Activated CD8-positive, alpha-beta memory T cell treated with anti-CD3 and anti-CD28 coated beads for 24 hours (primary cell): ENCODE measurements around the gene MMP15.

Source experiments
- DNase-seq: peaks from one replicate; pipeline ENCODE4 v3.0.0-alpha.2; 2020

MMP15 gene

GRCh38 chr16:58035356-58036170 lies 10.0 kb downstream of the MMP15 start:
- DNase-seq = no peak

- no peak for DNase-seq
Observed at GRCh38 chr16:58036943-58037342, 11.4 kb downstream of the MMP15 start.

- no peak for DNase-seq
Observed at GRCh38 chr16:58037365-58038057, 12.0 kb downstream of the MMP15 start.

- no peak for DNase-seq
Observed at GRCh38 chr16:58038219-58038641, 12.7 kb downstream of the MMP15 start.

- no peak for DNase-seq
Observed at GRCh38 chr16:58039829-58040495, 14.4 kb downstream of the MMP15 start.

DNA sequence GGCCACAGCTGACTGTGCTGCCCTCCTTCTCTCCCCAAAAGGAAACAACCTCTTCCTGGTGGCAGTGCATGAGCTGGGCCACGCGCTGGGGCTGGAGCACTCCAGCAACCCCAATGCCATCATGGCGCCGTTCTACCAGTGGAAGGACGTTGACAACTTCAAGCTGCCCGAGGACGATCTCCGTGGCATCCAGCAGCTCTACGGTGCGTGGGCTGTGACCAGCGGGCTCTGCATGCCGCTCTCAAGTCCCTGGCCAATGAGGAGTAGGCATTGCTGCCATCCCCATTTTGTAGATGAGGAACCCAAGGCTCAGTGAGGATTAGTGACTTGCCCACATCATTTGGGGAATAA lies 14.9 kb downstream of the MMP15 start:
- no peak for DNase-seq

- no peak for DNase-seq
Observed at GRCh38 chr16:58040945-58041627, 15.5 kb downstream of the MMP15 start.

DNA sequence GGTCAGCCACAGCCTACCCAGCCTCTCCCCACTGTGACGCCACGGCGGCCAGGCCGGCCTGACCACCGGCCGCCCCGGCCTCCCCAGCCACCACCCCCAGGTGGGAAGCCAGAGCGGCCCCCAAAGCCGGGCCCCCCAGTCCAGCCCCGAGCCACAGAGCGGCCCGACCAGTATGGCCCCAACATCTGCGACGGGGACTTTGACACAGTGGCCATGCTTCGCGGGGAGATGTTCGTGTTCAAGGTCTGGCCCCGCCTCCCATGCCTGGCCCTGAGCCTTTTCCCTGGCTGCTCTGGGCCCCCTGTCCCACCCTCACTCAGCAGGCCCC lies 16.0 kb downstream of the MMP15 start:
- no peak for DNase-seq

- DNase-seq = no peak
Observed at GRCh38 chr16:58042001-58042885, 16.7 kb downstream of the MMP15 start.

GRCh38 chr16:58042886-58043515 lies 17.4 kb downstream of the MMP15 start:
- no peak for DNase-seq

DNA sequence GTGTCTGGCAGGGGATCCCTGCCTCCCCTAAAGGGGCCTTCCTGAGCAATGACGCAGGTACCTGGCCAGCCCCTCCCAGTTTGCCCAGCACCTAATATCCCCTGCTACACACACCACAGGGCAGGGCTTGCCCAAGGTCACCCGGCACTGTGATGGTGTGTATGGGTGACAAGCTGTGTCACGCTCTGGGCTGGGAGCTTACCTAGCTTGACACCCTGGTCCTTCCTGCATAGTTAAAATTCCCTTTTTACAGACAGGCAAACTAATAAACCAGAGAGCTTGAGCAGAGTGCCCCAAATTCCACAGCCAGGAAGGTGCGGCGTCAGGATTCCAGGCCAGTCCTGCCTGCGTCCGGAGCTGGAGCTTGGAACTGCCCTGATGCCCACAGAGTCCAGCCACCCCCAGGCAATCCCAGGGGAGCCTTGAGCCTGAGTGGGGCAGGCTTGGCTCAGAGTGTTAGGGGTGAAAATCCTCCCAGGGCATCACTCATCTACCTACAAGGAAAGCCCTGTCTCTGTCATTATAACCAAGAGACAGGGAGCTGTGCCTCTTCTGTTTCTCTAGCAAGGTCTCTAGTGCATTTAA lies 18.1 kb downstream of the MMP15 start:
- no peak for DNase-seq

DNA sequence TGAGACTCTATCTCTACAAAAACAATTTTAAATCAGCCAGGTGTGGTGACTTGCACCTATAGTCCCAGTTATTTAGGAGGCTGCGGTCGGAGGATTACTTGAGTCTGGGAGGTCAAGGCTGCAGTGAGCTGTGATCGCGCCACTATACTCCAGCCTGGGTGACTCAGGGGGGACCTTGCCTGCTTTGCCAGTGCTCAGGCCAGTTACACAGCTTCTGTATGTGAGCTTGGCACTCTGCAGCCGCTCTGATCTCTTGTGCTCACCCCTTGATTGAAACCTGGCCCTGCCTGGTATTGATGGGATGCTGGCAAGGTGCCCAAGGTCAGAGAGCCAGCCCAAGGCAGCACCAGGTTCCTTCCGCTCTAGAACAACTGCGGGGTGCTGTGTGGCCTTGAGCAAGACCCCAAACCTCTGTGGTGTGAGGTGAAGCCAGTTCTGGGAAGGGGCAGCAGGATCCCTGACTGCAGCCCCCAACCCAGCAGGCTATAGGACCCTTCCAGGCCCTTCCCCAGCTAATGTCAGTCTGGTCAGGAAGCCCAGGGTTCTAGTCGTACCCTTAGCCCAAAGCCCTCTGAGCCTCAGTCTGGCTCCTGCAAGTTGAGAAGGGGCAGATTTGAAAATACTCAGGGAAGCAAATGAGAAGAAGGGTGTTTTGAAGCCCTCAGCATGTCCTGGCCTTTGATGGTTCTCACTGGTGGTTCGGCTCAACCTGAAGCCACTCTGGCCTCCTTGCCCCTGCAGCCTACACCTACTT lies 18.9 kb downstream of the MMP15 start:
- no peak for DNase-seq

- DNase-seq = no peak
Observed at GRCh38 chr16:58045096-58045495, 19.5 kb downstream of the MMP15 start.

- no peak for DNase-seq
Observed at GRCh38 chr16:58046054-58046881, 20.7 kb downstream of the MMP15 start.

DNA sequence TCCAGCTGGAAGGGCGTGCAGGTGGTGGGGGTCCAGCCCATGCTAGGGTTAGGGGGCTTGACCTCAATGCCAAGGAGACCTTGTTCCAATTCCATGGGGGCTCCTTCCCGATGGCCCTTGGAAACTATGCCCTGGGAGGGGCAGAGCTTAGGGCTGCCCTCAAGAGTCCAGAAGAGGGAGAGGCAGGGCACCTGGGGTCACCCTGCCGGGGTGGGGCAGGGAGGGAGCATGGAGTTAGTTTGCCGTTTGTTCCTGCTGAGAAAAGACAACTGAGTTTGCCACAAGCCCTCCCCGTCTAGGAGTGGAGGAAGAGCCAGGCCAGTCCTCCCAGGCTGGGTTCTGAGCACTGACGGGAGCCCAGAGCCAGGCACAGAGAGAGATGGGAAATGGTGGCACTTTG lies 21.4 kb downstream of the MMP15 start:
- no peak for DNase-seq

- no peak for DNase-seq
Observed at GRCh38 chr16:58047557-58048348, 22.2 kb downstream of the MMP15 start.

DNA sequence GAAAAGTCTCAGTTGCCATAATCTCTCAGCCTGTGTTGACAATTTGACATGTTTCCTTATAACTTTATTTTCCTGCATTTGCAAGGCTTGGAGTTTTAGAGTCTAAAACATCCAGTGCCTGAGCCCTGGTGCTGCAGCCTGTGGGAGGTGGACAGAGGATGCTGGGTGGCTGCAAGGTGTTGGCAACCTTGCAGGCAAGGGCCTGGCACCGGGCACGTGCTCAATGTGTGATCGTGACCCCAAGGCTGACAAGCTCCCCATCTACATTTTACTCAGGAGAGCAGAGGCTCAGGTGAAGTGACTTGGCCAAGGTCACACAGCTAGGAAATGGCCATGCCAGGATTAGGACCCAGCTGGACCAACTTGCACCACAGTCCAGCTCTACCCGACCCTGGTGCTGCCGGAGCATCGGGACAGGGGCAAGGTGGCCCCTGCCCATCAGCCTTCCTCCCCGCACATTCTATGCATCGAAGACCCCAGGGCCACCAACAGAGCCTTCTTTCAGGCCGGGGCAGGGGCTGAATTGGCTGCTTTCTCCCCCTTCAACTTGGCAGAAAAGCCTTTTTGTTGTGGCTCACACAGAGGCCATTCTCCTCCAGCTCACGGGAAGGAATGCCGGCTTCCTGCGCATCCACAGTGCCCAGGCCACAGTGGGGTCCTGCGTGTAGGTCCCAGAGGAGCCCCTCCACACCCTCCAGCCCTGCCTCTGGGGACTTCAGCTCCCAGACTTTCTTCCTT lies 23.1 kb downstream of the MMP15 start:
- no peak for DNase-seq
